NCI-H2227 (cell line): ENCODE measurements around the gene SYNJ2.
A peak's percentile ranks its signal among the peaks of the same experiment; 100 is the strongest.

Source experiments
- DNase-seq: peaks from one replicate; lab custom pipeline; 2025; ENCODE audit not compliant: unreplicated experiment; lab: John Stamatoyannopoulos, UW

Gene SYNJ2

GRCh38 chr6:157978021-157978783 lies 3.5 kb upstream of the SYNJ2 start:
- no peak for DNase-seq

GRCh38 chr6:157980288-157981131 lies 1.2 kb upstream of the SYNJ2 start:
- DNase-seq = no peak

GRCh38 chr6:157981132-157981394 lies 600 bp upstream of the SYNJ2 start:
- no peak for DNase-seq

- DNase-seq = peak; percentile 18
These were observed 469 bp downstream of the SYNJ2 start for GRCh38 chr6:157982102-157982562.

GRCh38 chr6:157982563-157983405 lies 1.1 kb downstream of the SYNJ2 start:
- DNase-seq = no peak

GRCh38 chr6:157983406-157984119 lies 1.9 kb downstream of the SYNJ2 start:
- DNase-seq = no peak

- DNase-seq = no peak
These were observed 2.5 kb downstream of the SYNJ2 start for GRCh38 chr6:157984128-157984527.

- DNase-seq = no peak
These were observed 3.1 kb downstream of the SYNJ2 start for GRCh38 chr6:157984686-157985225.

- DNase-seq = no peak
These were observed 3.9 kb downstream of the SYNJ2 start for GRCh38 chr6:157985378-157986155.

GRCh38 chr6:157987788-157988699 lies 6.4 kb downstream of the SYNJ2 start:
- no peak for DNase-seq

GRCh38 chr6:157988700-157989063 lies 7.0 kb downstream of the SYNJ2 start:
- no peak for DNase-seq

GRCh38 chr6:157989541-157990289 lies 8.1 kb downstream of the SYNJ2 start:
- no peak for DNase-seq

- no peak for DNase-seq
These were observed 8.8 kb downstream of the SYNJ2 start for GRCh38 chr6:157990321-157991066.

- DNase-seq = no peak
These were observed 9.4 kb downstream of the SYNJ2 start for GRCh38 chr6:157991067-157991432.

- DNase-seq = no peak
These were observed 11.4 kb downstream of the SYNJ2 start for GRCh38 chr6:157993076-157993475.

GRCh38 chr6:157994125-157994795 lies 12.6 kb downstream of the SYNJ2 start:
- DNase-seq = no peak

- DNase-seq = no peak
These were observed 13.8 kb downstream of the SYNJ2 start for GRCh38 chr6:157995458-157995857.
